ENCODE data around the gene DSCAM. TPM values are rescaled to one million over a fixed set of nuclear protein-coding genes. Genes with fewer than 3 reads are reported as not detected.

The DSCAM gene
- total RNA-seq, 1 experiment from 2014 or later: not detected

DNA sequence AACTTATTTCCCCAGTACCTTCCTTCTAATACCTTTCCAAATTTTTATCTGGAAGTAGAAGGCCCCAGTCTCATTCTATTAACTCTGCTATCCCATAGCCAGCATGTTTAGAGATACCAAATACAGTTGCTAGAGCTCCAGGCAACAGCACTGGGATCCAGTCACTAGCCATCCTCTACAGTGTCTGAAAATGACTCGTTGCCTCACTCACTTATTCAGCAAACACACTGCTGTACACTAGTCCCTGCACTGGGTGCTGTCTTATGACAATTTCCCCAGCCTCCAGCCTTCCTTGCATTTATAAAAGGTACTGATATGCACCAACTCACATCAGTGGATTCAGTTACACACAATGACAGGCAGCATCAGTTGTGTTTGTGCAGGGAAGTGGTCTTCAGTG lies 179.0 kb downstream of the DSCAM start:
- H3K4me2 ChIP-seq (ENCODE audit: low read length): no peak overlapping the region
- ChIA-PET POLR2A (no interaction called here), CTCF (no interaction called here), RAD21 (ENCODE audit: low non-redundant PET in 1 of 2, low total read pairs in 2 of 2, uncharacterized antibody in 2 of 2, unreplicated experiment in 2 of 2) (no interaction called here)
- ATAC-seq (no peak), DNase-seq (ENCODE audit: low read depth, low spot score) (no peak)
- intact Hi-C loops (cut with micrococcal nuclease): no loop called here
- no peak overlapping the region for H3K4me3 ChIP-seq (replicated peaks in 1 of 2; ENCODE audit: low read depth in 1 of 2, low read length in 2 of 2)
- no peak overlapping the region for H3K27ac ChIP-seq (ENCODE audit: low read depth, low read length)
- no peaks in the 10 kb centered on the region for H3K79me2 ChIP-seq (ENCODE audit: insufficient read depth, low read length)
- H4K20me1 ChIP-seq (ENCODE audit: insufficient read depth): no peaks in the 10 kb centered on the region
- H3K27me3 ChIP-seq (ENCODE audit: insufficient read depth, low read length): no peaks in the 10 kb centered on the region
- no peak overlapping the region for H2AFZ ChIP-seq (ENCODE audit: low read depth, low read length, poor library complexity, severe bottlenecking)
- H3K4me1 ChIP-seq (ENCODE audit: control insufficient read depth in 1 of 2, insufficient read depth in 2 of 2, low read length in 2 of 2): no peaks in the 10 kb centered on the region
- no peaks in the 10 kb centered on the region for H3K36me3 ChIP-seq (ENCODE audit: control insufficient read depth in 1 of 2, insufficient read depth in 2 of 2, low read length in 2 of 2)
- no peaks in the 10 kb centered on the region for H3K9me2 ChIP-seq (ENCODE audit: insufficient read depth)
- no TSS peak for BruUV-seq (replicated peaks)
- H3K9me3 ChIP-seq (ENCODE audit: control insufficient read depth in 1 of 2, insufficient read depth in 1 of 2, low read depth in 1 of 2, low read length in 2 of 2): peaks cover 15 to 36% of the 10 kb centered on the region in 2 experiments; a peak in 2 of 4 replicates
- TF ChIP-seq SIN3A (IDR thresholded peaks at IDR 0.05; ENCODE audit: low read depth) (no peak), POLR2AphosphoS5 (IDR thresholded peaks at IDR 0.05; ENCODE audit: low read depth, low read length) (no peak), ZNF274 (IDR thresholded peaks at IDR 0.05; ENCODE audit: low read depth, low read length) (no peak)
- no peak overlapping the region for H3K9ac ChIP-seq (ENCODE audit: low read length)

DNA sequence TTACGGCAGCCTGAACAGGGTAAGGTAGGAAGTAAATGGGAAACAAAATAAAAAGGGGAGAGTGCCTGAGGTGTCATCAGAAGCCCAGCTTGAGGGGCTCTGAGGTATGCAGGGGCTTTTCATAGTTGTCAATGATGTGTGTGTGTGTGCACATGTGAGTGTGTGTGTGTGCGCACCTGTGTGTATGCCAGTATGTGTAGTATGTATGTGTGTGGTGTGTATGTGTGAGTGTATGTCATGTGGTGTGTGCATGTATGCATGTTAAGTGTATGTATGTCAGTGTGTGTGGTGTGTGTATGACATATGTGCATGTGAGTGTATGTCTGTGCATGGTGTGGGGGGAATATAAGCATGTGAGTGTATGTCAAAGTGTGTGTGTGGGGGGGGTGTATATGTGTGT lies 184.1 kb downstream of the DSCAM start:
- TF ChIP-seq ATF3 (IDR thresholded peaks at IDR 0.05) (no peak), SIN3A (IDR thresholded peaks at IDR 0.05; ENCODE audit: low read depth) (no peak), RAD21 (IDR thresholded peaks at IDR 0.05; ENCODE audit: low read depth) (no peak), SRF (IDR thresholded peaks at IDR 0.05; ENCODE audit: low read depth) (no peak), SP1 (IDR thresholded peaks at IDR 0.05; ENCODE audit: low read depth) (no peak), ZNF274 (IDR thresholded peaks at IDR 0.05; ENCODE audit: low read depth, low read length) (no peak), YY1 (IDR thresholded peaks at IDR 0.05; ENCODE audit: extremely low read depth, insufficient replicate concordance, low read depth, low read length) (no peak), CBX3 (IDR thresholded peaks at IDR 0.05; ENCODE audit: low read depth) (no peak), ZFX (IDR thresholded peaks at IDR 0.05) (no peak), ELF1 (IDR thresholded peaks at IDR 0.05; ENCODE audit: borderline replicate concordance, low read depth) (no peak), EZH2phosphoT487 (IDR thresholded peaks at IDR 0.05; ENCODE audit: borderline replicate concordance) (no peak), POLR2AphosphoS5 (IDR thresholded peaks at IDR 0.05; ENCODE audit: low read depth, low read length) (no peak)
- TF ChIP-seq, protein P1, sequence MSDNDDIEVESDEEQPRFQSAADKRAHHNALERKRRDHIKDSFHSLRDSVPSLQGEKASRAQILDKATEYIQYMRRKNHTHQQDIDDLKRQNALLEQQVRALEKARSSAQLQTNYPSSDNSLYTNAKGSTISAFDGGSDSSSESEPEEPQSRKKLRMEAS (IDR thresholded peaks at IDR 0.05): no peak

More for the DNA sequence above, 184.1 kb downstream of the DSCAM start:
- no peak for DNase-seq (ENCODE audit: low read depth, low spot score)
- no peaks in the 10 kb centered on the region for H3K27me3 ChIP-seq (ENCODE audit: insufficient read depth, low read length)
- no peaks in the 10 kb centered on the region for H3K36me3 ChIP-seq (ENCODE audit: control insufficient read depth in 1 of 2, insufficient read depth in 2 of 2, low read length in 2 of 2)
- H3K9me3 ChIP-seq (ENCODE audit: control insufficient read depth in 1 of 2, insufficient read depth in 1 of 2, low read depth in 1 of 2, low read length in 2 of 2): peaks cover 20 to 53% of the 10 kb centered on the region in 2 experiments; a peak in 2 of 4 replicates
- ChIA-PET RAD21 (ENCODE audit: low non-redundant PET in 1 of 2, low total read pairs in 2 of 2, uncharacterized antibody in 2 of 2, unreplicated experiment in 2 of 2) (no interaction called here), POLR2A (no interaction called here), CTCF (no interaction called here)
- no peak overlapping the region for H3K4me2 ChIP-seq (ENCODE audit: low read length)
- no peak overlapping the region for H3K9ac ChIP-seq (ENCODE audit: low read length)
- H3K27ac ChIP-seq (ENCODE audit: low read depth, low read length): no peak overlapping the region
- H3K4me1 ChIP-seq (ENCODE audit: control insufficient read depth in 1 of 2, insufficient read depth in 2 of 2, low read length in 2 of 2): no peaks in the 10 kb centered on the region
- H3K9me2 ChIP-seq (ENCODE audit: insufficient read depth): no peaks in the 10 kb centered on the region
- intact Hi-C loops (cut with micrococcal nuclease): no loop called here
- BruUV-seq (replicated peaks): no TSS peak
- no peaks in the 10 kb centered on the region for H4K20me1 ChIP-seq (ENCODE audit: insufficient read depth)
- no peak overlapping the region for H3K4me3 ChIP-seq (replicated peaks in 1 of 2; ENCODE audit: low read depth in 1 of 2, low read length in 2 of 2)
- no peak for ATAC-seq
- no peaks in the 10 kb centered on the region for H3K79me2 ChIP-seq (ENCODE audit: insufficient read depth, low read length)
- no peak overlapping the region for H2AFZ ChIP-seq (ENCODE audit: low read depth, low read length, poor library complexity, severe bottlenecking)

Data from HCT116 (cell line).